ENCODE measurements around the gene SEM1.

DNA sequence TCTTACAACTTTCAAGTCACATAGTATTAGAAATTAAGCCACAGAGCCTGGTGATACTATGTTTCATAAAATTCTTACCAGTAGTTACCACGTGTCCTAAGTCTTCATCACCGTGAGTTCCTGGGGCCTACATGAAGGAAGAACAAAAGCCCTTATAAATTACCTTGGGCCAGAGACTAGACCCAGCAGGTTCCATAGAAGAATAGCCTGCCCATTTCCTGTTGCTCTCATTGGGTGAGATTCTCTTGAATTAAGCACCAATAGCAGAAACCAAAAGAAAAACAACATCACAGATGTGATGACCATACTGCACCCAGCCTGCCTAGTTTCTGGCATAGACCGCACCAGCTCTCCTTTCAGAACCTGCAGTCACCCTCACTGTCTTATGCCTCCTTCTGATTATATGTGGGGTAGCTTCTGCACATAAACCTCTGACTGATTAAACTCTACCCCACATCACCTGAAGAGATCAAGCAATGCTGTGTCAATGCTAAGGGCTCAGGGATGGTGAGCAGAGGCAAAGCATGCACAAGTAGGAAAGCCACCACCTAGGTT, 18.0 kb upstream of the SEM1 start:
- TF ChIP-seq RAD21 (conservative IDR thresholded peaks at IDR 0.05) (no peak), EZH2 (IDR thresholded peaks at IDR 0.05; ENCODE audit: borderline replicate concordance, insufficient read depth, low read length, poor library complexity, severe bottlenecking) (no peak), SMC3 (conservative IDR thresholded peaks at IDR 0.05; ENCODE audit: poor library complexity) (no peak), POLR2AphosphoS5 (IDR thresholded peaks at IDR 0.05) (no peak), EP300 (conservative IDR thresholded peaks at IDR 0.05; ENCODE audit: poor library complexity, severe bottlenecking) (no peak), TAF1 (IDR thresholded peaks at IDR 0.05; ENCODE audit: low read depth) (no peak)
- TF ChIP-seq, protein P1, sequence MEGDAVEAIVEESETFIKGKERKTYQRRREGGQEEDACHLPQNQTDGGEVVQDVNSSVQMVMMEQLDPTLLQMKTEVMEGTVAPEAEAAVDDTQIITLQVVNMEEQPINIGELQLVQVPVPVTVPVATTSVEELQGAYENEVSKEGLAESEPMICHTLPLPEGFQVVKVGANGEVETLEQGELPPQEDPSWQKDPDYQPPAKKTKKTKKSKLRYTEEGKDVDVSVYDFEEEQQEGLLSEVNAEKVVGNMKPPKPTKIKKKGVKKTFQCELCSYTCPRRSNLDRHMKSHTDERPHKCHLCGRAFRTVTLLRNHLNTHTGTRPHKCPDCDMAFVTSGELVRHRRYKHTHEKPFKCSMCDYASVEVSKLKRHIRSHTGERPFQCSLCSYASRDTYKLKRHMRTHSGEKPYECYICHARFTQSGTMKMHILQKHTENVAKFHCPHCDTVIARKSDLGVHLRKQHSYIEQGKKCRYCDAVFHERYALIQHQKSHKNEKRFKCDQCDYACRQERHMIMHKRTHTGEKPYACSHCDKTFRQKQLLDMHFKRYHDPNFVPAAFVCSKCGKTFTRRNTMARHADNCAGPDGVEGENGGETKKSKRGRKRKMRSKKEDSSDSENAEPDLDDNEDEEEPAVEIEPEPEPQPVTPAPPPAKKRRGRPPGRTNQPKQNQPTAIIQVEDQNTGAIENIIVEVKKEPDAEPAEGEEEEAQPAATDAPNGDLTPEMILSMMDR (IDR thresholded peaks at IDR 0.05; ENCODE audit: poor library complexity, severe bottlenecking), result no peak
- TF ChIP-seq, protein P2, sequence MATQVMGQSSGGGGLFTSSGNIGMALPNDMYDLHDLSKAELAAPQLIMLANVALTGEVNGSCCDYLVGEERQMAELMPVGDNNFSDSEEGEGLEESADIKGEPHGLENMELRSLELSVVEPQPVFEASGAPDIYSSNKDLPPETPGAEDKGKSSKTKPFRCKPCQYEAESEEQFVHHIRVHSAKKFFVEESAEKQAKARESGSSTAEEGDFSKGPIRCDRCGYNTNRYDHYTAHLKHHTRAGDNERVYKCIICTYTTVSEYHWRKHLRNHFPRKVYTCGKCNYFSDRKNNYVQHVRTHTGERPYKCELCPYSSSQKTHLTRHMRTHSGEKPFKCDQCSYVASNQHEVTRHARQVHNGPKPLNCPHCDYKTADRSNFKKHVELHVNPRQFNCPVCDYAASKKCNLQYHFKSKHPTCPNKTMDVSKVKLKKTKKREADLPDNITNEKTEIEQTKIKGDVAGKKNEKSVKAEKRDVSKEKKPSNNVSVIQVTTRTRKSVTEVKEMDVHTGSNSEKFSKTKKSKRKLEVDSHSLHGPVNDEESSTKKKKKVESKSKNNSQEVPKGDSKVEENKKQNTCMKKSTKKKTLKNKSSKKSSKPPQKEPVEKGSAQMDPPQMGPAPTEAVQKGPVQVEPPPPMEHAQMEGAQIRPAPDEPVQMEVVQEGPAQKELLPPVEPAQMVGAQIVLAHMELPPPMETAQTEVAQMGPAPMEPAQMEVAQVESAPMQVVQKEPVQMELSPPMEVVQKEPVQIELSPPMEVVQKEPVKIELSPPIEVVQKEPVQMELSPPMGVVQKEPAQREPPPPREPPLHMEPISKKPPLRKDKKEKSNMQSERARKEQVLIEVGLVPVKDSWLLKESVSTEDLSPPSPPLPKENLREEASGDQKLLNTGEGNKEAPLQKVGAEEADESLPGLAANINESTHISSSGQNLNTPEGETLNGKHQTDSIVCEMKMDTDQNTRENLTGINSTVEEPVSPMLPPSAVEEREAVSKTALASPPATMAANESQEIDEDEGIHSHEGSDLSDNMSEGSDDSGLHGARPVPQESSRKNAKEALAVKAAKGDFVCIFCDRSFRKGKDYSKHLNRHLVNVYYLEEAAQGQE (IDR thresholded peaks at IDR 0.05; ENCODE audit: borderline replicate concordance), result no peak

Measured in neural cell (in vitro differentiated cells).